ENCODE results near the gene ZNF521.

ZNF521 gene

GRCh38 chr18:25240420-25240770 is 111.6 kb downstream of the ZNF521 start:
- no peak for DNase-seq (ENCODE audit: low read depth)
- no peak overlapping the region for H3K4me3 ChIP-seq (ENCODE audit: control insufficient read depth, low read depth, low read length)
- no peak for TF ChIP-seq CTCF (conservative IDR thresholded peaks at IDR 0.05; ENCODE audit: control insufficient read depth, insufficient read depth, low read depth, low read length)

- no peak for DNase-seq (ENCODE audit: low read depth)
- no peak for TF ChIP-seq CTCF (conservative IDR thresholded peaks at IDR 0.05; ENCODE audit: control insufficient read depth, insufficient read depth, low read depth, low read length)
- no peak overlapping the region for H3K4me3 ChIP-seq (ENCODE audit: control insufficient read depth, low read depth, low read length)
These were observed 112.2 kb downstream of the ZNF521 start for GRCh38 chr18:25239581-25240419.

GRCh38 chr18:25239151-25239550 is 112.8 kb downstream of the ZNF521 start:
- TF ChIP-seq CTCF (conservative IDR thresholded peaks at IDR 0.05; ENCODE audit: control insufficient read depth, insufficient read depth, low read depth, low read length): no peak
- H3K4me3 ChIP-seq (ENCODE audit: control insufficient read depth, low read depth, low read length): no peak overlapping the region
- no peak for DNase-seq (ENCODE audit: low read depth)

GRCh38 chr18:25237571-25238267 is 114.2 kb downstream of the ZNF521 start:
- DNase-seq (ENCODE audit: low read depth): no peak
- TF ChIP-seq CTCF (conservative IDR thresholded peaks at IDR 0.05; ENCODE audit: control insufficient read depth, insufficient read depth, low read depth, low read length): no peak
- H3K4me3 ChIP-seq (ENCODE audit: control insufficient read depth, low read depth, low read length): no peak overlapping the region

- no peak for DNase-seq (ENCODE audit: low read depth)
- H3K4me3 ChIP-seq (ENCODE audit: control insufficient read depth, low read depth, low read length): no peak overlapping the region
- no peak for TF ChIP-seq CTCF (conservative IDR thresholded peaks at IDR 0.05; ENCODE audit: control insufficient read depth, insufficient read depth, low read depth, low read length)
These were observed 115.2 kb downstream of the ZNF521 start for GRCh38 chr18:25236736-25237135.

GRCh38 chr18:25235401-25236042 is 116.4 kb downstream of the ZNF521 start:
- DNase-seq (ENCODE audit: low read depth): no peak

More at GRCh38 chr18:25235401-25236042, 116.4 kb downstream of the ZNF521 start:
- no peak for TF ChIP-seq CTCF (conservative IDR thresholded peaks at IDR 0.05; ENCODE audit: control insufficient read depth, insufficient read depth, low read depth, low read length)
- H3K4me3 ChIP-seq (ENCODE audit: control insufficient read depth, low read depth, low read length): no peak overlapping the region

All from fibroblast of mammary gland (primary cell).